GM19468 (cell line): ENCODE measurements around the gene EIF6.

Source experiments
- ATAC-seq: cut with Tn5 transposase; IDR thresholded peaks from one replicate; pipeline ENCODE4 v1.9.1; 2021; ENCODE audit warnings: mild to moderate bottlenecking, moderate library complexity, moderate number of reproducible peaks; ENCODE audit not compliant: unreplicated experiment; ENCODE audit errors: extremely low read depth

Gene EIF6

DNA sequence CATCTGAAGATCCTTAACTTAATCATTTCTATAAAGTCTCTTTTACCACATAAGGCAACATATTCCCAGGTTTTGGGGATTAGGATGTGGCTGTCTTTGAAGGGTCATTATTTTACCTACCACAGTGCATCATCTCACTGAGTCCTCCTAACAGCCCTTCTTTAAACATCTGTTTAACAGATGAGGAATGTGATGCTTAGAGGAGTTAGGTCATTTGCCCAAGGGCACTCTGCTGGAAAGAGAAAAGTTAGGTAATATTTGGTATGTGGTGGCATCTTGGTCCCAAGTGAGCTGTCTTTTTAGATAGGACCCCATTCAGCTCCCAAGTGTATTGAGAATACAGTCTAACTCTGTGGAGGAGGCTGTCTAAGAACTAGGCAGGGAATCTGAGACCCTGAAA, 47.1 kb downstream of the EIF6 start:
- ATAC-seq, result no peak

DNA sequence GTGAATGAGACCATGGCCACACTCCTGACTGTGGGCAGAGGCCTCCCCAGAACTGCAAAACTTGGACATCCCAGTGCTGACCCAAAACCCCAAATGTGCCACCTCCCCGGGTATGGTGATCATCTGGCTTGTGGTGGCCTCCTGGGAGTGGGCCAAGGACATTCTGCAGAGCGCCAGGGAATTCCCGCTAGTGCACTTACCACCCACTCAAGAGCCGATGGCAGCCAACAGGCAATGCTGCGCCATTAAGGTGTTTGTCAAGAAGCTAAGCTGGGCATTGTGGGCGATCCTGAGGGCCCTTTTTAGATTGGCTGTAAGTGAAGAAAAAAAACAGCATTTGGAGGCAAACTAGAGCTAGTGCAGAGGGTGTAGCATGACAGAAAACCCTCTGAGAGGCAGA, 48.7 kb downstream of the EIF6 start:
- ATAC-seq, result no peak

DNA sequence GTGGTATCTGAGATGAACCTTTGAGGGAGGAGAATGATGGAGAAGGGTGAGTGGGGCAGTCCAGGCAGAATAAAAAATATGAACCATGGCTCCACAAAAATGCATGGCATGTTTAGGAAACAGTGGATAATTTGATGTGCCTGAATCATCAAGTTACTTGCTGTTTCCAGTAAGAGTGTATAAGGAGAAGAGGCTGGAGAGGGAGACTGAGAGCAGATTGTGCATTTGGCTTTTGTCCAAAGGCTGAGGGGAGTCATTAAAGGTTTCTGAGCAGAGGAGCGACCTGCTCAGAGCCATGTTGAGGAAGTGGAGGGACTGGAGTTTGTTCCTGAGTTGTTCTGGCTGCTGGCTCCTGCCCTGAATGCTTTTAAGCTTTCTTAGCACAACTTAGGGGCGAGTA, 52.0 kb downstream of the EIF6 start:
- ATAC-seq, result no peak
